ENCODE data around the gene TRDMT1.

DNA sequence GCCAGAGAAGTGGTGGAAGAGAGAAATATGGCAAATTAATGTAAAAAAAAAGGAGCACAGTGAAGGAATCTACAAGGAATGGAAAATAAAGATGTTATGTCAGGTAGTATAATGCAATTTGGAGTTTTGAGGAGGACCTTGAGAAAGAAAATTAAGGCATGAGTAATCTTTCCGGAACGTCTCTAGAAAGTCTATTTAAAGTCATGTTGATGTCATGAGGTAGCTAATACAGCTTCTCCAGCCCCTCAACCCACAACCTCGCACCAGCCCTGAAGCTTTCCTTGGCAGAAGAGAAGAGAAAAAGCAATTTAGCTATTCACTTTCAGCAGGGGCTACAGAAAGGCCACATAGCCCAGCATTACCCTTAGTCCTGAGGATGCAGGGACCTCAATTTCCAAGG, 22.5 kb downstream of the TRDMT1 start:
- no peak for TF ChIP-seq CTCF (conservative IDR thresholded peaks at IDR 0.05 in 1 of 2, IDR thresholded peaks at IDR 0.05 in 1 of 2; ENCODE audit: low read depth in 1 of 2, low read length in 2 of 2)
- no peak for TF ChIP-seq EZH2 (IDR thresholded peaks at IDR 0.05; ENCODE audit: low read length, missing control alignments)
